T-helper 9 cell (primary cell): ENCODE results near the gene ELOVL3.
"Not testable (repeated sequence)": the region's sequence is repeated elsewhere in the genome, so short reads cannot be mapped to it uniquely, and the experiment has no call there.

Source experiments
- DNase-seq: peaks from one replicate; pipeline ENCODE4 v3.0.0-alpha.2; 2020
- total RNA-seq, 2 donors: gene quantifications; one replicate each; lab custom pipeline; 2026; lab: John Stamatoyannopoulos, UW

The ELOVL3 gene, protein sequence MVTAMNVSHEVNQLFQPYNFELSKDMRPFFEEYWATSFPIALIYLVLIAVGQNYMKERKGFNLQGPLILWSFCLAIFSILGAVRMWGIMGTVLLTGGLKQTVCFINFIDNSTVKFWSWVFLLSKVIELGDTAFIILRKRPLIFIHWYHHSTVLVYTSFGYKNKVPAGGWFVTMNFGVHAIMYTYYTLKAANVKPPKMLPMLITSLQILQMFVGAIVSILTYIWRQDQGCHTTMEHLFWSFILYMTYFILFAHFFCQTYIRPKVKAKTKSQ
- total RNA-seq, result 0 to 0.24 reads per million in 2 donors

DNA sequence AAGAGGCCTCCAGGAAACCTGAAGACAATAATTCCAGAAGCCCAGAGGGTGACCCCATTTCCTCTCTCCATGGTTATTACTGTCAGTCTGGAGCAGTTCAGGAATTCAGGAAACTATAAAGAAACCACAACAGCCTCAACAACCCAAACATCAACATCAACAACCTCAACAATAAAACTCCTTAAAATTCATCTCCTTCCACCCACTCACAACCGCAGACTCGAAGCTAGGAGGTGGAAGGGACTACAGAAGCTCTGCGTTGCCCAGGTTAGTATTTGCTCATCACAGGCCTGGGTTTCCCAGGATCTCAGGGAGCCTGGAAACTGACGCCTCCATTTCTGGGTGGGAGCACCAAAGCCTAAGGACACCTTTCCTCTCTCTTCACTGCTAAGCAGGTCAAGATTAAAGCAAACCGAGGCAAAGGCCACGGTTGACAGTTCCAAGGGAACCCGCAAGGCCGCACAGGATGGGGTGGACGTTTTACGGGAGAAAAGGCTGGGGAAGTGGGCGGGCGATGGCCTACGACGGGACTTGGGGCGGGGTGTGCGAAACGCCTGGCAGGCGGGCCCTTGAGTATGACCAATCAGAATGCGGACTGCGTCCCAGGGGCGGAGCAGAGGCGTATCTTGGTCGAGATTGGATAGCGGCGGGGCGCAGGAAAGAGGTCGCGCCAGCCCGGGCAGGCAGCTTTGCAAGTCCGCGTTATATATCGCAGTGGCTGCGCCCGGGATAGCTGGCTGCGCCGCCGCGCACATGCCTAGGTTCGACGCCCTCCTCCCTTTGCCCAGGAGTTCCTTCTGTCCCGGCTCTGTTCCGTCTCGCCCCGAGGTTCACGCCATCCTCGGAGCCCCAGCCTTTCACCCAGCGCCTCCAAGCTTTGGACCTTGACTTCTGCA is at the start of gene ELOVL3:
Gene ELOVL3, plus strand, starts transcription at position 654 of the 896 bp plus-strand sequence. CDS start 250 bp downstream, outside the sequence.
- DNase-seq, result peak; percentile 75

DNA sequence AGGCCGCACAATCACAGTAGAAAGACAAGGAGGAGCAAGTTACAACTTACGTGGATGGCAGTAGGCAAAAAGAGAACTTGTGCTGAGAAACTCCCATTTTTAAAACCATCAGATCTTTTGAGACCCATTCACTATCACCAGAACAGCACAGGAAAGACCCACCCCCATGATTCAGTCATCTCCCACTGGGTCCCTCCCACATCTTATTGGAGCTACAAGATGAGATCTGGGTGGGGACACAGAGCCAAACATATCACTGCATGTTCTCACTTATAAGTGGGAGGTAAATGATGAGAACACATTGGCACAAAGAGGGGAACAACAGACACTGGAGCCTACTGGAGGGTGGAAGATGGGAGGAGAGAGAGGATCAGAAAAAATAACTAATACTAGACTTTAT is 41.5 kb upstream of the ELOVL3 start:
- no peak for DNase-seq

DNA sequence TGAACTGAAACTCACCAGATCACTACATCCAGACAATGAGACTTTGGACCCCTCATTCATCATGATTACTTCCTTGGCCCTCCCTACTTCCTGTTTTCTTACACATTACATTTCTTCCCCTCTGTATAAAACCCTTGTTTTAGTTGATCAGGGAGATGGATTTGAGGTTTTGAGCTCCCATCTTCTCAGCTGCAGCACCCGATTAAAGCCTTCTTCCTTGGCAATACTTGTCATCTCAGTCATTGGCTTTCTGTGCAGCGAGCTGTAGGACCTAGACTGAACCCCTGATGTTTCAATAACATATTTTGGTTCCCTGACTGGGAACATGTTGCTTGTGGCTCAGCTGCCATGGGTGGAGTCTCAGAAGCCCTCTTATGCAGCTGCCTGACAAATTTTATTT is 40.8 kb upstream of the ELOVL3 start:
- DNase-seq, result no peak

DNA sequence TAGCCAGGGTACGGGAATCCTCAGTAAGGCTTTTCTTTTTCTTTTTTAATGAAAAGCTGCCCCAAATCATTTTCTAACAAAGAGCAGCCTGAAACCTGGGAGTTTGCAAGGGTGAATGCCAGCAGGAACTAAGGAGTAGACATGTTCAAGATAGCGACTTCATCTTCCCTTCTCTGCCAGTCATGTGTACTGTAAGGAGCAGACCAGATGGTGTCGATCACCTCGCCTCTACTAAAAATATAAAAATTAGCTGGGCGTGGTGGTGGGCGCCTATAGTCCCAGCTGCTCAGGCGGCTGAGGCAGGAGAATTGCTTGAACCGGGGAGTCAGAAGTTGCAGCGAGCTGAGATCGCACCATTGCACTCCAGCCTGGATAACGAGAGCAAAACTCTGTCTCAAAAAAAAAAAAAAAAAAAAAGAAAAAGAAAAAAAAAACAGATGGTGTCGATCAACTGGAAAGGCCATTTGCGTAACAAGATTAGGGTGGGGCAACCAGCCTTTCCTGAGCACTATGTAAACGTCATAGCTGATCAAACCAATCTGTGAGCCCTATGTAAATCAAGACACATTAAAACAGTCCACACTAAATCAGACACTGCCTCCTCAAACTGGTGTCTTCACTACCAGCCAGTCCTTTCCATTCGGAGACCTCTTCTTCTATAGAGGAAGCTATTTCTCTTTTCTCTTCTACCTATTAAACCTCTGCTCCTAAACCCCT is 40.1 kb upstream of the ELOVL3 start:
- DNase-seq, result no peak

DNA sequence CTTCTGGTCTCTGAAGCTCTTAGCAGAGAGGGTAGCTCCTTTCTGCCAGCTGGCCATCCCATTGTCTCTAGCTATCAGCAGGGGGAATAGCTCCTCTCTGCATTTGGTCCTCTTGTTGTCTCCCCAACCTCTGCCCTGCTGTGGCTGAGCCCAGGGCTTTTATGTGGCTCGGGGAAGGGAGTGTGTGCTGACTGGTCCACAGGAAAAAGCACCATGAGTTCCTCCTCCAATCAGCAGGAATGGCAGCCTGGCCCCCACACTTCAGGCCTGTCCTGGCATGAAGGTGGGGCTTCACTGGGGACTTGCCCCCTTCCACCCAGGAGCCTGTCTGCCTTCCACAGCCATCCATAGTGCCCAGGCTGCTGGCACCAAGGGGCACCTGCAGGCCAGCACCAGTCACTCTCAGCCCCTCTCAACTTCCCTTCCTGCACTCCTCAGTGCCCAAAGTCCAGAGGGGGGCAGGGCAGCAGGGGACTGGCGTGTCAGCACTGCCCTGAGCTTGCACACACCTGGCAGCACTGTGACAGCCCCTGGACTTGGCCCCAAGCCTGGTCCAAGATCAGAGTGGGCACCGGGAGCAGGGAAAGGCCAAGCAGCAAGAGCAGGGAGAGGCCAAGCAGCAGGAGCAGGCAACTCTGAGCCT is 37.7 kb upstream of the ELOVL3 start:
- DNase-seq, result no peak

DNA sequence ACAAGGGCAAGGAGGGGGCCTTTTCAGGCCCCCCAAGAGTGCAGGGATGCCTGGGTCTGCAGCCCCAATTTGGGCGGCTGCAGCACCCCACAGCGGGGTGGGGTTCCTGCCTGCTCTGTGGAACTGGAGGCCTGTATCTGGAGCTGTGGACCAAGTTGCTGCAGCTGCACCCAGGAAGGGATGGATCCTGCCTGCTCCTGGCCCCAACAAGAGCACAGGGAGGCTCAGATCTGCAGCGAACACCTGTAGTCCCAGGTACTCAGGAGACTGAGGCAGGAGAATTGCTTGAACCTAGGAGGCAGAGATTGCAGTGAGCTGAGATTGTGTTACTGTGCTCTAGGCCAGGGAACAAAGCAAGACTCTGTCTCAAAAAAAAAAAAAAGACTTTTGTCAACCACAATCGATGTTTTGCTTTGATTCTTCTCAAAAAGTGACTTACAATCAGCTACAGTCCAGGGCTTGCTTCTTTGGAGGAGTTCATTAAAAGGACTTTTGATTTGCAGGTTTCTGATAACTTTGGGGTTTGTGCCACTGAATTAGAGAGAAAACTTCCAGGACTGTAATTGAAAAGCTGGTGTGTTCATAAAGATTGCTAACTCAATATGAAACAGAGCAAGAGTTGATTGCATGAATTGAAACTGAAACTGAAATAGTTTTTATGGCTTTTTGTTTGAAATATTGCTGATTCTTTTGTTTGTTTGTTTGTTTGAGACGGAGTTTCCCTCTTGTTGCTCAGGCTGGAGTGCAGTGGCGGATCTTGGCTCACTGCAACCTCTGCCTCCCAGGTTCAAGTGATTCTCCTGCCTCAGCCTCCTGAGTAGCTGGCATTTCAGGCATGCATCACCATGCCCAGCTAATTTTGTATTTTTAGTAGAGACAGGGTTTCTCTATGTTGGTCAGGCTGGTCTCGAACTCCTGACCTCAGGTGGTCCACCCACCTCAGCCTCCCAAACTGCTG is 36.9 kb upstream of the ELOVL3 start:
- not testable (repeated sequence) for DNase-seq

DNA sequence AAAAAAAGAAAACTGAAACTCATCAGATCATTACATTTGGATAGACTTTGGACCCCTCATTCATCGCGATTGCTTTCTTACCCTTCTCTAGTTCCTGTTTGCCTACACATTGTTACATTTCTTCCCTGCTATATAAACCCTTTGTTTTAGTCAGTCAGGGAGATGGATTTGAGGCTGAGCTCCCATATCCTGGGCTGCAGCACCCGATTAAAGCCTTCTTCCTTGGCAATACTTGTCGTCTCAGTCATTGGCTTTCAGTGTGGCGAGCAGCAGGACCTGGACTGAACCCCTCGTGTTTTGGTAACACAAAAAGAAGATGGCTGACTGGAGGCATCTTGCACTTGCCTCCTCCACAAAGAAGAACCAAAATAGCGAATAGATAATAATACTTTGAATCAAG is 34.1 kb upstream of the ELOVL3 start:
- no peak for DNase-seq

DNA sequence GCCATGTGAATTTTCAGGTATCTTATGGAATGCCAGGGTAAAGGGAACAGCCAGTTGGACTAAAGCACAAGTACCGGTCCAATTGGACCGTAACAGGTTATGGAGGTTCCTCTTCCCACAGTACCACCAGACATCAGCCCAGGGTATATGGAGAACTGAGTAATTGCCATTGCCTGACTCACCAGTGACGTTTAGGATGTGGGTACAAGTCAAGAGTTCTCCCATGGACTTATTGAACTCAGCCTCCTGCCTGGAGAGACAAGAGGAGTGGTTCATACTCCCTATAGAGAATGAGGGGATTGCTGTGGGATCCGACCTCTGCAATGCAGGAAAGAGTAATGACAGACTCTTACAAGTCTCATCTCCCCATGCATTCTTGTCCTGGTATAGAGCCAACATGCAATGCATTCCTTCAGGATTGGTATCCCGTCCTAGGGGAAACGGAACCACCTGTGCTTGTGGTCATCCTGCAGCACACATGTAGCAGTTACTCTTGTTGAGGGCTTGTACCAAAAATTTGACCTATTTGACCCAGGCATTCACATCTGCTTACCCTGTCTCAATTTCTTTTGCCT is 30.7 kb upstream of the ELOVL3 start:
- DNase-seq, result no peak

DNA sequence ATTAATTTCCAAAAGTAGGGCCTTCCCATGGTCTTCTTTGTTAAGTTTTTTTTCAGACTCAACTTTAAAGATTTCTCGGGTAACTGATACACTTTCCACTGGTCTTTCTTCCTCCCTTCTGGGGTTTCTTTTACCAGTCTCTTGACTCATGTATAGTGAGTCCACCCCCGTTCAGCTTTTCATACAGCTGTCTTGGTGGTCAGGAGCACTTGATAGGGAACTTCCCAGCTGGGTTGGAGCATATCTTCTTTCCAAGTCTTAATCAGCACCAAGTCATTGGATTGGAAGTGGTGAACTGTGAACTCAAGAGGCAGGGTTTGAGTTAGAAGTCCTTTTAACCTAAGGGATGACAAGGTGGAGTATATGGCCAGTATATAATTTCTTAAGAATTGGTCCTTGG is 29.2 kb upstream of the ELOVL3 start:
- DNase-seq, result no peak

DNA sequence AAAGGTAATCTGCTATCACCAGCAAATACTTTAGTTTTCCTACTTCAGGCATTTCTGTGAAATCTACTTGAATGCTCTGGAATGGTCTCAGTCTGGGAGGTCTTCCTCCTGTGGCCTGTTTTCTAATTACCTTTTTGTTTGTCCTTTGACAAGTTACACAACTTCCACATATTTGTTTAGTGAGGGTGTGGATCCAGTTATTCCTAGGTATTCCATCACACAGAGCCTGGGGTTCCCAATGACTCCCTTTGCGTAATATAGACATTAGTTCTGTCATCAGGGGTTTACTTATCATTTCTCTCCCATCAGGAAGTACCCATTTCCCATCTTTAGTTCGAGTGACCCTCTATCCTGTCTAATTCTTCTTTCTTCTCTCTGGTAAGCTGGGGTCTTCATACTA is 28.1 kb upstream of the ELOVL3 start:
- DNase-seq, result no peak

DNA sequence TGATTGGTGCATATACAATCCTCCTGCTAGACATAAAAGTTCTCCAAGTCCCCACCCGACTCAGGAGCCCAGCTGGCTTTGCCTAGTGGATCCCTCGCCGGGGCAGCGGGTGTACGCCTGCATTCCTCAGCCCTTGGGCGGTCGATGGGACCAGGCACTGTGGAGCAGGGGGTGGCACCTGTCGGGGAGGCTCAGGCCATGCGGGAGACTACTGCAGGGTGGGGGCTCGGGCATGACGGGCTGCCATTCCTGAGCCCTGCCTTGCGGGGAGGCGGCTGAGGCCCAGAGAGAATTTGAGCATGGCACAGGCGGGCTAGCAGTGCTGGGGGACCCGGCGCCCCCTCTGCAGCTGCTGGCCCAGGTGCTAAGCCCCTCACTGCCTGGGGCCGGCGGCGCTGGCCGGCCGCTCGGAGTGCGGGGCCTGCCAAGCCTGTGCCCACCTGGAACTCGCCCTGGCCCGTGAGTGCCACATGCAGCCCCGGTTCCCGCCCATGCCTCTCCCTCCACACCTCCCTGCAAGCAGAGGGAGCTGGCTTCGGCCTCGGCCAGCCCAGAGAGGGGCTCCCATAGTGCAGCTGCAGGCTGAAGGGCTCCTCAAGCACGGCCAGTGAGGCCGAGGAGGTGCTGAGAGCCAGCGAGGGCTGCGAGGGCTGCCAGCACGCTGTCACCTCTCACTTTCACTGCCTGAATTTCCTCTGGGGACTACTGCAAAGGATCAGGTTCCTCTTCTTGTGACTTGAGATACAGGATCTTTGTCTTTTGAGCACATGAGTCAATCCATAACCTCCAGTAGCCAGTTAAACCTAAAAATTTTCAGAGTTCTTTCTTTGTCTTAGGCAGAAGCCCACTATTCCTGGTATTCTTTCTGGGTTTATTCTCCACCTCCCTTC is 25.1 kb upstream of the ELOVL3 start:
- DNase-seq, result no peak

DNA sequence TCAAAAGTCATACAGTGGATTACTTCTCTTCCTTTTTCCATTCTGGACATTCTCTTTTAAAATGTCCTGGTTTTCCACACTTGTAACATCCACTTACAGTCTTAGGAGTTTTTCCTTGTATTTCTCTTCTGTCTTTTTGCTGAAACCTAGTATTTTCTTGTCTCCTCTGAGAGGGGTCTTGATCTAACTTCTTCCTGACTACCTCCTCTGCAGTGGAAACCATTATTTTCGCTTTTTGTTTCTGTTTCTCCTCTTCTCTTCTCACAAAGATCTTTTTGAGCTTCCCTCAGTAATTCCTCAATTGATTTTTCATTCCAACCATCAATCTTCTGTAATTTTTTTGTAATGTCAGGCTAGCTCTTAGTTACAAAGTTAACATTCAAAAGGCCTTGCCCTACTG is 23.7 kb upstream of the ELOVL3 start:
- DNase-seq, result no peak

DNA sequence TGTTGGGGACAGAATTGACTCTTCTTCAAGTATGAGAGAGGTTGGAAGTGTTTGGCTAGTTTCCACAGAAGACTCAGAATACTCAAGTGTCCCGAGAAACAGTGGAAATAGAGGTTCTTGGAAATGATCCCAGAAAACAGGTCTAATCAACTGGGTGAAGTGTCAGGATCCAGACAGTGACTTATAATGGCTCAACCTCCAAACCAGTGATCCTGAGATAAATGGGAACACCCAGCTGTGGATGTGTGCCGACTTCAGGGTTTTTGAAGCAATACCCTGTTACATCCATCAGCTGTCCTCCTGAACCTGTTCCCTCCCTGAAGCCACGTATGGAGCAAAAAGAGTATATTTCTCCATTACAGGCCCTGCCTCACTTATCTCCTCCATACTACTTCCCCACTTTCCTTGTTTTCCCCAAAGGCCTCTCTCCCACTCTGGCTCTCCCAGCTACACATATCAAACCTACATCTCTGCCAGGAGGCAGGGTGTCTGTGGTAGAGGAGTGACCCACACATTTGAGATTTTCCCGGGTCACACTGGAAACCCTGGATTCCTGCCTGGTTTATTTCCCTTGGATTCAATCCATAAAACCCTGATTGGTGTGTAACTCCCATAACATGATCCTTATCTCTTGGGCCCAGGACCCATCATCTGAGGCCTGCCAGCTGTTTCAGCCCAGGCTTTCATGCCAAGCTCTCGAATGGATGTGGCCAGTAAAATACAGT is 17.6 kb upstream of the ELOVL3 start:
- DNase-seq, result no peak

DNA sequence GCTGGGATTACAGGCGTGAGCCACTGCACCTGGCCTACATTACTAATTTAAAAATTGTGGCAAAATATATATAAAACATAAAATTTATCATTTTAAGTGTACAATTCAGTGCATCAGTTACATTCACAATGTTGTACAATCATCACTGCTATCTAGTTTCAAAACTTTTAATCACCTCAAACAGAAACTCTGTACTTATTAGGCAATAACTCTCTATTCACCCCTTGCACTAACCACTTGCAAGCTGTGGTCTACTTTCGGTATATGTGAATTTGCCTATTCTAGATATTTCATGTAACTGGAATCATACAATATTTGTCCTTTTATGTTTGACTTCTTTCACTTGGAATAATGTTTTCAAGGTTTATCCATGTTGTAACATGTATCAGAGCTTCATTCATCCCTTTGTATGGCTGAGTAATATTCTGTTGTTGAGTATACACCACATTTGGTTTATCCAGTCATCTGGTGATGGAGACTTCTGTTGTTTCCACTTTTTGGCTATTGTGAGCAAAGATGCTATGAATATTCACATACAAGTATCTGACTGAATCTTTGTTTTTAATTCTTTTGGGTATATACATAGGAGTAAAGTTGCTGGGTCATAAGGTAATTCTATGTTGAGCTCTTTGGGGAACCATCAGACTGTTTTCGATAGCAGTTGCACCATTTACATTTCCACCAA is 14.3 kb upstream of the ELOVL3 start:
- DNase-seq, result no peak

DNA sequence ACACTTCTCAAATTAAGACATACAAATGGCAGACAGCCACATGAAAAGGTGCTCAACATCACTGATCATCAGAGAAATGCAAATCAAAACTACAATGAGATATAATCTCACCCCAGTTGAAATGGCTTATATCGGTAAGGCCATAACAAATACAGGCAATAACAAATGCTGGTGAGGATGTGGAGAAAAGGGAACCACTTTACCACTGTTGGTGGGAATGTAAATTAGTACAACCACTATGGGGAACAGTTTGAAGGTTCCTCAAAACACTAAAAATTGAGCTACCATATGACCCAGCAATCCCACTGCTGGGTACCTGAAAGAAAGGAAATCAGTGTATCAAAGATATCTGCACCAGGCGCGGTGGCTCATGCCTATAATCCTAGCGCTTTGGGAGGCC is 12.5 kb upstream of the ELOVL3 start:
- DNase-seq, result not testable (repeated sequence)

DNA sequence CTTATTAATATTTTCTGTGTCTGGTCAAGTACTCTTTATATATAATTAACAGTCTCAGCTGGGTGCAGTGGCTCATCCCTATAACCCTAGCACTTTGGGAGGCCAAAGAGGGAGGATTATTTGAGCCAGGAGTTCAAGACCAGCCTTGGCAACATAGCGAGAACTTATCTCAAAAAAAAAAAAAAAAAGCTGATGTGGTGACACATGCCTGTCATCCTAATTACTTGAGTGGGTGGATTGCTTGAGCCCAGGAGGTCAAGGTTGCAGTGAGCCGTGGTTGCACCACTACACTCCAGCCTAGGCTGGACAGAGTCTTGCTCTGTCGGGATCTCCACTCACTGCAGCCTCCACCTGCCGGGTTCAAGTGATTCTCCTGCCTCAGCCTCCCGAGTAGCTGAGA is 6.7 kb upstream of the ELOVL3 start:
- no peak for DNase-seq

DNA sequence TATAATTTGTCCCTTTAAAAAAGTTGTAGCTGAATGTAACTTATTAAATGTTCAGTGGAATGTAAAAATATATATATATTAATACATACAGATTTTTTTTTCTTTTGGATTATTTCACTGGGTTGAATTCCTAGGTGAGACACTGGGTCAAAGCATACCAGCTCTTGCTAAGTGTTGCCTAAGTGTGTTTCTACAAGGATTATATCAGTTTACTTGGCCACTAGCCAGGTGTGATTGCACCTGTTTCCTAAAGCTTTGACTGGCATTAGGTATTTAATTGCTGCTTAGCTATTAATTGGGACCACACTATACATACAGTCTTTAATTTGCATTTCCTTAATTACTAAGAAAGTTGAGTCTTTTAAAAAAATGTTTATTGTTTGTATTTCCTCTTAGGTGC is 5.5 kb upstream of the ELOVL3 start:
- no peak for DNase-seq

DNA sequence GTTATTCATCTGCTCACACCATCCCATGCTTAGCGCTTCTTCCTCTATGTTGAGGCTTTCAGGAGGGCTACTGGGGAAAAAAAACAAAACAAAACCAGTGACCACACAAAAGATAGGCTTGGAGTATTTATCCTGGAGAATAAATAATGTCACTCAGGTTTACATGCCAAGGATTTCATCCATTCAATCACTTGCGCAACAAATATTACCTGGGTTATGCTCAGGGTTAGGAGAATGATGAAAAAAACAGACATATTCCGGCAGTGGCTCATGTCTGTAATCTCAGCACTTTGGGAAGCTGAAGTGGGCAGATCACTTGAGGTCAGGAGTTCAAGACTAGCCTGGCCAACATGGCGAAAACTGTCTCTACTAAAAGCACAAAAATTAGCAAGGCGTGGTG is 3.3 kb upstream of the ELOVL3 start:
- DNase-seq, result no peak

DNA sequence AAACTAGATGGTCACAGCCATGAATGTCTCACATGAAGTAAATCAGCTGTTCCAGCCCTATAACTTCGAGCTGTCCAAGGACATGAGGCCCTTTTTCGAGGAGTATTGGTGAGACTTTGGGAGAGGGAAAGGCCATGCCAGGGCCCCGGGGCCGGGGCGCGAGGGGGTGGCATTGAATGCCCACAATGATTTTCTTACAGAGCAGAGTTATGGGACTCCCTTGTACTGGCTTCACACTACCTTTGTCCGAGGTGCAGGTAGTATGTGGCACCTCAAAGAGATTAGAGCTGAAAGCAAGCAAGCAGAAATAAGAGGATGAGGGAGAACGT is 407 bp downstream of the ELOVL3 start:
- DNase-seq, result no peak
